ENCODE measurements around the gene ATP11B. TPM values are rescaled to one million over a fixed set of nuclear protein-coding genes. Genes with fewer than 3 reads are reported as not detected.

The ATP11B gene
- total and polyA plus RNA-seq, 10 of the 15 experiments (the other 5 are each of a cell fraction or from before 2014, with no cell fraction given) = 10.3 to 66.9 (median 36.7) TPM

GRCh38 chr3:182936239-182936917 is 143.1 kb downstream of the ATP11B start (continued):
- TF ChIP-seq ZBTB40 (IDR thresholded peaks at IDR 0.05; ENCODE audit: borderline replicate concordance) (no peak), NR2F1 (conservative IDR thresholded peaks at IDR 0.05) (no peak), BMI1 (IDR thresholded peaks at IDR 0.05; ENCODE audit: borderline replicate concordance) (no peak), SPI1 (IDR thresholded peaks at IDR 0.05; ENCODE audit: borderline replicate concordance, insufficient read depth, low read depth, low read length) (no peak), SUPT20H (IDR thresholded peaks at IDR 0.05; ENCODE audit: borderline replicate concordance, control insufficient read depth, low read depth, low read length) (no peak), CHD4 (IDR thresholded peaks at IDR 0.05) (no peak), NBN (IDR thresholded peaks at IDR 0.05) (no peak)

- no peak overlapping the region for H2AFZ ChIP-seq (ENCODE audit: control insufficient read depth, low read depth, low read length)
- H3K27me3 ChIP-seq (replicated peaks in 1 of 2; ENCODE audit: control insufficient read depth in 2 of 2, insufficient read depth in 2 of 2, low read length in 1 of 2) = no peaks in the 10 kb centered on the region
- intact Hi-C loops (cut with micrococcal nuclease; ENCODE audit: unreplicated experiment) (no loop called here), in situ Hi-C loops (cut with MboI) (no loop called here)
- DNase-seq (ENCODE audit: low read depth, low spot score) (no peak), ATAC-seq (no peak), FAIRE-seq (no peak)
- no peaks in the 10 kb centered on the region; the same call in 2 of the 3 replicates for H3K9me3 ChIP-seq (replicated peaks; ENCODE audit: control insufficient read depth, insufficient read depth, low read length)
- H3K4me2 ChIP-seq (ENCODE audit: control insufficient read depth, insufficient read depth) = no peak overlapping the region
- no peak overlapping the region for H3K4me3 ChIP-seq
- no peak overlapping the region for H3K9ac ChIP-seq (ENCODE audit: control insufficient read depth, insufficient read depth, low read length)
- no TSS peak for BruUV-seq (replicated peaks)
- no peaks in the 10 kb centered on the region for H4K20me1 ChIP-seq (ENCODE audit: control insufficient read depth, insufficient read depth)
- RAD21 ChIA-PET (ENCODE audit: unreplicated experiment) = interaction anchor here (0.8 kb wide), 1 partner anchor 222 kb away, joined by 3 read pairs; no protein-coding TSS in a partner anchor
- CTCF ChIA-PET = interaction anchor here (1.5 to 2.6 kb wide), 3 partner anchors 10 to 26 kb away, joined by 3 to 10 read pairs (median 7); no protein-coding TSS in a partner anchor
- WGBS (ENCODE audit: insufficient coverage, insufficient replicate concordance, low lambda C conversion rate, missing lambda C conversion rate) = 89% methylated on average over 1 of the region's 1 CpG
- no peaks in the 10 kb centered on the region for H3K79me2 ChIP-seq (ENCODE audit: control insufficient read depth, insufficient read depth, low read length)
- peaks cover 6% of the 10 kb centered on the region for H3K4me1 ChIP-seq (ENCODE audit: control insufficient read depth, insufficient read depth, low read length)
- no peaks in the 10 kb centered on the region; a peak in 1 of 4 replicates for H3K36me3 ChIP-seq (ENCODE audit: control insufficient read depth in 2 of 2, insufficient read depth in 2 of 2, low read length in 1 of 2)
- SMC1A ChIA-PET (ENCODE audit: uncharacterized antibody, unreplicated experiment) = interaction anchor here (0.6 to 3.0 kb wide), 7 partner anchors 11 to 130 kb away, joined by 3 to 10 read pairs (median 5); no protein-coding TSS in a partner anchor
- POLR2A ChIA-PET = interaction anchor here (1.0 to 1.6 kb wide), 2 partner anchors 11 to 35 kb away, joined by 3 to 4 read pairs; no protein-coding TSS in a partner anchor
- H3K27ac ChIP-seq (ENCODE audit: control insufficient read depth, insufficient read depth) = no peak overlapping the region
- no peak for TF ChIP-seq SMC3 (IDR thresholded peaks at IDR 0.05; ENCODE audit: borderline replicate concordance, low read length)
- no peak for TF ChIP-seq KAT2A (conservative IDR thresholded peaks at IDR 0.05; ENCODE audit: control insufficient read depth, low read depth, low read length)
- TF ChIP-seq MTA3 (IDR thresholded peaks at IDR 0.05; ENCODE audit: borderline replicate concordance, low read length) = no peak
- TF ChIP-seq RAD51 (IDR thresholded peaks at IDR 0.05) = no peak
- no peak for TF ChIP-seq PRDM15 (CRISPR knock-in tag; IDR thresholded peaks at IDR 0.05)
- TF ChIP-seq YBX1 (IDR thresholded peaks at IDR 0.05) = no peak
- no peak for TF ChIP-seq GATAD2B (conservative IDR thresholded peaks at IDR 0.05; ENCODE audit: low read depth)
- no peak for TF ChIP-seq CBX5 (IDR thresholded peaks at IDR 0.05; ENCODE audit: low read depth)
- no peak for TF ChIP-seq IKZF1 (conservative IDR thresholded peaks at IDR 0.05)
Observed at GRCh38 chr3:182936918-182937285, 143.6 kb downstream of the ATP11B start.
